ENCODE measurements around the gene XDH.

GRCh38 chr2:31366733-31367132 lies 47.8 kb downstream of the XDH start:
- no peak for TF ChIP-seq CTCF (IDR thresholded peaks at IDR 0.05)
- TF ChIP-seq POLR2AphosphoS5 (IDR thresholded peaks at IDR 0.05; ENCODE audit: low read depth, low read length), result no peak

Data from Panc1 (cell line).